HG02970 (cell line): ENCODE data around the gene TMEM138.

Experiments
- ATAC-seq: cut with Tn5 transposase; IDR thresholded peaks from one replicate; pipeline ENCODE4 v1.9.1; 2021; ENCODE audit warnings: mild to moderate bottlenecking, moderate library complexity, moderate number of reproducible peaks; ENCODE audit not compliant: unreplicated experiment, low FRiP score

Gene TMEM138

GRCh38 chr11:61340979-61341378, 21.2 kb upstream of the TMEM138 start:
- ATAC-seq = no peak

GRCh38 chr11:61341706-61342105, 20.5 kb upstream of the TMEM138 start:
- no peak for ATAC-seq

- ATAC-seq = no peak
Measured at GRCh38 chr11:61342207-61342803, 19.9 kb upstream of the TMEM138 start.

GRCh38 chr11:61343792-61344745, 18.1 kb upstream of the TMEM138 start:
- ATAC-seq = no peak

- ATAC-seq = no peak
Measured at GRCh38 chr11:61345170-61345610, 17.0 kb upstream of the TMEM138 start.

GRCh38 chr11:61345954-61346843, 16.0 kb upstream of the TMEM138 start:
- no peak for ATAC-seq

- no peak for ATAC-seq
Measured at GRCh38 chr11:61347916-61348461, 14.2 kb upstream of the TMEM138 start.

- no peak for ATAC-seq
Measured at GRCh38 chr11:61349189-61349751, 12.9 kb upstream of the TMEM138 start.

- ATAC-seq = no peak
Measured at GRCh38 chr11:61349916-61350315, 12.3 kb upstream of the TMEM138 start.

GRCh38 chr11:61350336-61350735, 11.8 kb upstream of the TMEM138 start:
- ATAC-seq = no peak

GRCh38 chr11:61350803-61351202, 11.4 kb upstream of the TMEM138 start:
- ATAC-seq = no peak

- ATAC-seq = no peak
Measured at GRCh38 chr11:61352038-61352437, 10.1 kb upstream of the TMEM138 start.

GRCh38 chr11:61353131-61354067, 8.8 kb upstream of the TMEM138 start:
- no peak for ATAC-seq

- no peak for ATAC-seq
Measured at GRCh38 chr11:61354208-61354607, 8.0 kb upstream of the TMEM138 start.

GRCh38 chr11:61356706-61357105, 5.5 kb upstream of the TMEM138 start:
- ATAC-seq = no peak

- peak; percentile 28 for ATAC-seq
Measured at GRCh38 chr11:61357233-61357893, 4.8 kb upstream of the TMEM138 start.

GRCh38 chr11:61357894-61358239, 4.3 kb upstream of the TMEM138 start:
- ATAC-seq = no peak

- no peak for ATAC-seq
Measured at GRCh38 chr11:61358566-61358965, 3.6 kb upstream of the TMEM138 start.

- no peak for ATAC-seq
Measured at GRCh38 chr11:61359516-61359915, 2.7 kb upstream of the TMEM138 start.
